Liver (tissue), 2 donors: ENCODE results near the gene CHMP4A.

Experiments used
- YY1 ChIP-seq: IDR thresholded peaks from 2 replicates; pipeline ENCODE4 v1.6.1; 2016; ENCODE audit warnings: antibody characterized with exemption, mild to moderate bottlenecking
- TF ChIP-seq, protein P1 (sequence below): fragments of 150-350 bp; IDR thresholded peaks from 2 replicates; pipeline ENCODE4 v1.5.1; 2017; ENCODE audit warnings: improper control_type of control experiment, low read depth, low read length; ENCODE audit not compliant: missing input control
- donor health status: healthy.

DNA sequence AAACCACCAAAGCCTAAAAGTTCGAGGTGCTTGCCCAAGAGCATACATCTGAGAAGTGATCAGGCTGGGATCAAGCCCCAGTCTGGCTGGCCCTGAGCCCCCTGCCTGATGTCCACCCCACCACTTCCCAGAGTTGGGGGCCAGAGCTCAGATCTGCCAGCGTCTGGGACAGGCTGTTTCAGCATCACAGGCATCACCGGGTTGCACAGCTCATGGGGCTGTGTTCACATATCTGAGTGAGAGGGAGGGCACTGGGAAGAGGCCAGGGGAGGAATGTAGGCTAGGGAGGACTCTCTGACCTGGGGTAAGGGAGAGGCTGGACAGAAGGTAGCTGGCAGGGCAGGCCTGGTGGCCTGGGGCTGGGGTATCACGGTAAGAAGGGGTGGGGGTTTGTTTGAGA lies 43.7 kb upstream of the CHMP4A start:
- TF ChIP-seq, protein P1, sequence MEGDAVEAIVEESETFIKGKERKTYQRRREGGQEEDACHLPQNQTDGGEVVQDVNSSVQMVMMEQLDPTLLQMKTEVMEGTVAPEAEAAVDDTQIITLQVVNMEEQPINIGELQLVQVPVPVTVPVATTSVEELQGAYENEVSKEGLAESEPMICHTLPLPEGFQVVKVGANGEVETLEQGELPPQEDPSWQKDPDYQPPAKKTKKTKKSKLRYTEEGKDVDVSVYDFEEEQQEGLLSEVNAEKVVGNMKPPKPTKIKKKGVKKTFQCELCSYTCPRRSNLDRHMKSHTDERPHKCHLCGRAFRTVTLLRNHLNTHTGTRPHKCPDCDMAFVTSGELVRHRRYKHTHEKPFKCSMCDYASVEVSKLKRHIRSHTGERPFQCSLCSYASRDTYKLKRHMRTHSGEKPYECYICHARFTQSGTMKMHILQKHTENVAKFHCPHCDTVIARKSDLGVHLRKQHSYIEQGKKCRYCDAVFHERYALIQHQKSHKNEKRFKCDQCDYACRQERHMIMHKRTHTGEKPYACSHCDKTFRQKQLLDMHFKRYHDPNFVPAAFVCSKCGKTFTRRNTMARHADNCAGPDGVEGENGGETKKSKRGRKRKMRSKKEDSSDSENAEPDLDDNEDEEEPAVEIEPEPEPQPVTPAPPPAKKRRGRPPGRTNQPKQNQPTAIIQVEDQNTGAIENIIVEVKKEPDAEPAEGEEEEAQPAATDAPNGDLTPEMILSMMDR: no peak
- TF ChIP-seq YY1: no peak
